ENCODE results near the gene SF3B3.
"Not testable (repeated sequence)": the region's sequence is repeated elsewhere in the genome, so short reads cannot be mapped to it uniquely, and the experiment has no call there.

The SF3B3 gene

DNA sequence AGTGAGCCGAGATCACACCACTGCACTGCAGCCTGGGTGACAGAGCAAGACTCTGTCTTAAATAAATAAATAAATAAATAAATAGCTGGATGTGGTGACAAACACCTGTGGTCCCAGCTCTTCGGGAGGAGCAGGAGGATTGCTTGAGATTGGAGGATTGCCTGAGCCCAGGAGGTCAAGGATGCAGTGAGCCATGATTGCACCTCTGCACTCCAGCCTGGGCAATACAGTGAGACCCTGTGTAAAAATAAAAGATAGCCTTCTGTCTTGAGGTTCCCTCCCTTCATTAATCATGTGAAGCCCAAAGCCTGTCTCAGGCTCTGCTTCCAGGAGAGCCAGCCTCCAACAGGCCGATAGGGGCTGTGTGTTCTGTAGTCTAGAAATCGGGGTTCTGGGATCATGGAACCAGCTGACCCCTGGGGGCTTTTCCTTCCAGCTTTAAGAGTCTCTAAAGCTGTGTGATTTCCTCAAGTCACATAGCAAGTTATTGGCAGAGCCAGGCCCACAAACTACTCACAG is 88.2 kb downstream of the SF3B3 start:
- H3K4me3 ChIP-seq (ENCODE audit: low read length) = no peak overlapping the region
- no peaks in the 10 kb centered on the region for H3K4me1 ChIP-seq (ENCODE audit: control insufficient read depth, low read depth, low read length)
- no peak overlapping the region for H3K27ac ChIP-seq (ENCODE audit: low read length)

DNA sequence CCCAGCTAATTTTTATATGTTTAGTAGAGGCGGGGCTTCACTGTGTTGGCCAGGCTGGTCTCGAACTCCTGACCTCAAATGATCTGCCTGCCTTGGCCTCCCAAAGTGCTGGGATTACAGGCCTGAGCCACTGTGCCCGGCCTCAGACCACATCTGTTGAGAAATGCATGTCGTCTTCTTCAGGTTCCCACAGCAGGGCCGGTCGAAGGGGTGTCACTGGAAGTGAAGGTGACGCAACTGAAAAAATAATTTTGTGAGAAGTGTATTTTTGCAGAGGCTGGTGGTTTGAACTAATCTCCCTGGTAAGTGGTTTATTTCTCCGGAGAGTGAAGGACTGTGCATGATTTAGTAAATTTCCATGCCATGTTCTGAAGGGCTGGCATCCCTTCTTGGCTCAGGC is 89.3 kb downstream of the SF3B3 start:
- H3K27me3 ChIP-seq (ENCODE audit: control insufficient read depth, insufficient read depth, low read length) = no peaks in the 10 kb centered on the region
- no peaks in the 10 kb centered on the region for H3K9me3 ChIP-seq (ENCODE audit: control insufficient read depth, low read depth, low read length)
- H3K27ac ChIP-seq (ENCODE audit: low read length) = no peak overlapping the region
- H3K36me3 ChIP-seq (ENCODE audit: control insufficient read depth, low read depth, low read length) = peaks cover 12% of the 10 kb centered on the region
- H3K4me1 ChIP-seq (ENCODE audit: control insufficient read depth, low read depth, low read length) = no peaks in the 10 kb centered on the region
- no peak overlapping the region for H3K9ac ChIP-seq (ENCODE audit: low read length)
- H3K4me3 ChIP-seq (ENCODE audit: low read length) = no peak overlapping the region

More for the DNA sequence above, 88.2 kb downstream of the SF3B3 start:
- H3K9me3 ChIP-seq (ENCODE audit: control insufficient read depth, low read depth, low read length) = no peaks in the 10 kb centered on the region
- no peak overlapping the region for H3K9ac ChIP-seq (ENCODE audit: low read length)
- peaks cover 12% of the 10 kb centered on the region for H3K36me3 ChIP-seq (ENCODE audit: control insufficient read depth, low read depth, low read length)
- no peaks in the 10 kb centered on the region for H3K27me3 ChIP-seq (ENCODE audit: control insufficient read depth, insufficient read depth, low read length)

DNA sequence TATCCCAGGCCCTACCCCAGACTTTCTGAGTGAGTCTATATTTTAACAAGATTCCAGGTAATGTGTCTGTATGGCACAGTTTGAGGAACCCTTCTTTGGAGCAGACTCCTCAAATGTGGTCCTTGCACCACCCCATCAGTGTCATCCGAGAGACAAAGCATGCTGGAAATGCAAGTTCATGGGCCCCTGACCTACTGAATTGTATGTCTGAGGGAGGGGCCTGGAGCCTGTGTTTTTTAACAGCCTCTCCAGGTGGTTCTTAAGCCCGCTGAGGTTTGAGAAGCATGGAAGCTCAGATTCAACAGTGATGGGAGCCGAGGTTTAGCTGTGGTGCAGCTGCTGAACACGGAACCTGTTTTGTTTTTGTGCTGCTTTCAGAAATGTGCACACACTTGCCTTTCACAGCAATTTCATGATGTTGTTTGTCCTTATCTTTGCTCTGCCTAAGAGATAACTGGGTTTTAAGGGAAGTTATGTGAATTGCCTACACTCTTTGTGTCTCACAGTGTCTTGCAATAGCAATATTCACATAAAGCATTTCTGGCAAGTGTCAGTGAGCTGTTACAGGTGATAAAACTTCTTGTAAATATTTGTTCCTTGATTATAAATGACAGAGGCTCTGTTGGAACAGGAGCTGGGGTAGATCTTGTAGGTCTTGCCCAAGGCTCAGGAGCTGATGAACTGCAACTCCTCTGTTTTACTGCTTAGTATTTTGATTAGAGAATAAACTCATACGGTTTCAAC is 90.8 kb downstream of the SF3B3 start:
- Histone ChIP-seq H3K9me3 (ENCODE audit: control insufficient read depth, low read depth, low read length) (no peaks in the 10 kb centered on the region), H3K36me3 (ENCODE audit: control insufficient read depth, low read depth, low read length) (peaks cover 12% of the 10 kb centered on the region), H3K4me1 (ENCODE audit: control insufficient read depth, low read depth, low read length) (no peaks in the 10 kb centered on the region), H3K9ac (ENCODE audit: low read length) (no peak overlapping the region), H3K27ac (ENCODE audit: low read length) (no peak overlapping the region), H3K27me3 (ENCODE audit: control insufficient read depth, insufficient read depth, low read length) (no peaks in the 10 kb centered on the region), H3K4me3 (ENCODE audit: low read length) (no peak overlapping the region)

DNA sequence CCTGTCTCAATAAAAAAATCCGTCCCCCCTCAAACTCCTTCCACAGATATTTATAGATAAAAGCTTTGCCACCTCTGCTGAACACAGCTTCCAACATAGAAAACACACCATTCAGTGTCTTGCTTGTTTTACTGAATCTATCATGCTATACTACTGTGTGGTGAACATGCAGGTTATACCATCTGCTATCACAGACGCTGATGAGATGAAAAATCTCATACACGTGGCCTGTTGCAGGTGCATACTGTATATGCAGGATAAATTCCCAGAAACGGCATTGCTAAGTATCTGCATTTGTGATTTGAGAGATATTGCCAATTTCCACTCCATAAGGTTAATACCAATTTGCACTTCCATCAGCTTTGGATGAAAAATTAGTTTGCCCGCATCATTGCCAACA is 92.3 kb downstream of the SF3B3 start:
- H3K27me3 ChIP-seq (ENCODE audit: control insufficient read depth, insufficient read depth, low read length) = peaks cover 3% of the 10 kb centered on the region
- no peaks in the 10 kb centered on the region for H3K9me3 ChIP-seq (ENCODE audit: control insufficient read depth, low read depth, low read length)
- H3K4me1 ChIP-seq (ENCODE audit: control insufficient read depth, low read depth, low read length) = no peaks in the 10 kb centered on the region
- H3K4me3 ChIP-seq (ENCODE audit: low read length) = no peak overlapping the region
- H3K36me3 ChIP-seq (ENCODE audit: control insufficient read depth, low read depth, low read length) = peaks cover 12% of the 10 kb centered on the region
- no peak overlapping the region for H3K9ac ChIP-seq (ENCODE audit: low read length)
- H3K27ac ChIP-seq (ENCODE audit: low read length) = no peak overlapping the region

DNA sequence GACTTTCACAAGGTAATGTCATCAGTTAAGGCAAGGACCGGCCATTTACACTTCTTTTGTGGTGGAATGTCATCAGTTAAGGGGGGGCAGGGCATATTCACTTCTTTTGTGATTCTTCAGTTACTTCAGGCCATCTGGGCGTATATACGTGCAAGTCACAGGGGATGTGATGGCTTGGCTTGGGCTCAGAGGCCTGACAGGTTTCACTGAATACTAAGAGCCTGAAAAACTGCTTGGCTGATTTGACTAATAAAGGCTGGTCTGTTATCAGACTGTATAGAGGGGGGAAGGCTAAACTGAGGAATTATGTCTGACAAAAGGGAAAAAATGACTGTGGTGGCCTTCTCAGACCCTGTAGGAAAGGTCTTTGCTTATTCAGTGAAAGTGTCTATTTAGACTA is 98.2 kb downstream of the SF3B3 start:
- not testable (repeated sequence) for H3K9ac ChIP-seq (ENCODE audit: low read length); H3K27ac ChIP-seq (ENCODE audit: low read length)

More for the DNA sequence above, 98.2 kb downstream of the SF3B3 start:
- not testable (repeated sequence) for H3K27me3 ChIP-seq (ENCODE audit: control insufficient read depth, insufficient read depth, low read length); H3K9me3 ChIP-seq (ENCODE audit: control insufficient read depth, low read depth, low read length); H3K4me1 ChIP-seq (ENCODE audit: control insufficient read depth, low read depth, low read length); H3K36me3 ChIP-seq (ENCODE audit: control insufficient read depth, low read depth, low read length)
- H3K4me3 ChIP-seq (ENCODE audit: low read length) = peak overlapping the region; percentile 73
